IPS DF 6.9 (cell line): ENCODE results near the gene CLIC1.

ENCODE experiments used
- DNase-seq: peaks from one replicate; pipeline ENCODE4 v3.0.0-alpha.2; 2013; ENCODE audit warnings: low read depth, low spot score
- H3K27ac ChIP-seq: one replicate; pipeline ENCODE4 v1.5.1; 2013; ENCODE audit warnings: low read length, control low read depth
- H3K27me3 ChIP-seq: 2 replicates; pipeline ENCODE4 v1.6.1; 2013; ENCODE audit warnings: mild to moderate bottlenecking, low read length; ENCODE audit not compliant: control insufficient read depth, insufficient read depth
- H3K36me3 ChIP-seq: 2 replicates; pipeline ENCODE4 v1.6.1; 2013; ENCODE audit warnings: low read length; ENCODE audit not compliant: control insufficient read depth, insufficient read depth
- H3K4me1 ChIP-seq: 2 replicates; pipeline ENCODE4 v1.6.1; 2013; ENCODE audit warnings: low read length; ENCODE audit not compliant: control insufficient read depth, insufficient read depth
- H3K4me3 ChIP-seq: 2 replicates; pipeline ENCODE4 v1.5.1; 2013; ENCODE audit warnings: mild to moderate bottlenecking, low read length
- H3K9me3 ChIP-seq: 2 replicates; pipeline ENCODE4 v1.6.1; 2013; ENCODE audit warnings: low read length, inconsistent platforms; ENCODE audit not compliant: control insufficient read depth, insufficient read depth
- WGBS: extraction: QIAGEN DNeasy Blood & Tissue Kit; methylation state at CpG from one replicate; pipeline ENCODE4 v1.1.7; 2013; ENCODE audit warnings: mixed read lengths, missing lambda C conversion rate; ENCODE audit not compliant: insufficient read length, insufficient coverage; 5-methylcytosine and 5-hydroxymethylcytosine counted together

Gene CLIC1

GRCh38 chr6:31760790-31761189 is 24.5 kb upstream of the CLIC1 start:
- Histone ChIP-seq H3K36me3 (no peaks in the 10 kb centered on the region; the same call in 1 of the 2 replicates), H3K4me3 (no peak overlapping the region), H3K9me3 (no peaks in the 10 kb centered on the region), H3K27me3 (no peaks in the 10 kb centered on the region), H3K4me1 (peaks cover 3% of the 10 kb centered on the region; the same call in 1 of the 2 replicates), H3K27ac (no peak overlapping the region)
- WGBS: no CpG with 5 or more reads among the region's 5 CpGs
- DNase-seq: no peak

GRCh38 chr6:31758281-31758680 is 22.0 kb upstream of the CLIC1 start:
- H3K4me1 ChIP-seq: peaks cover under 1% of the 10 kb centered on the region; the same call in 1 of the 2 replicates
- H3K36me3 ChIP-seq: no peaks in the 10 kb centered on the region; the same call in 1 of the 2 replicates
- no peaks in the 10 kb centered on the region for H3K27me3 ChIP-seq
- H3K4me3 ChIP-seq: no peak overlapping the region
- H3K9me3 ChIP-seq: no peaks in the 10 kb centered on the region
- H3K27ac ChIP-seq: no peak overlapping the region
- WGBS: no CpG with 5 or more reads among the region's 2 CpGs
- no peak for DNase-seq

GRCh38 chr6:31752739-31753319 is 16.5 kb upstream of the CLIC1 start:
- WGBS: no CpG with 5 or more reads among the region's 8 CpGs
- peaks cover 3% of the 10 kb centered on the region; the same call in 1 of the 2 replicates for H3K36me3 ChIP-seq
- no peaks in the 10 kb centered on the region for H3K9me3 ChIP-seq
- no peaks in the 10 kb centered on the region for H3K27me3 ChIP-seq
- no peak overlapping the region for H3K4me3 ChIP-seq
- no peak for DNase-seq
- no peak overlapping the region for H3K27ac ChIP-seq
- H3K4me1 ChIP-seq: no peaks in the 10 kb centered on the region

- Histone ChIP-seq H3K27ac (no peak overlapping the region), H3K36me3 (peaks cover 9% of the 10 kb centered on the region), H3K9me3 (no peaks in the 10 kb centered on the region), H3K4me3 (no peak overlapping the region), H3K4me1 (no peaks in the 10 kb centered on the region), H3K27me3 (no peaks in the 10 kb centered on the region)
- WGBS: no CpG with 5 or more reads among the region's 7 CpGs
- no peak for DNase-seq
Measured at GRCh38 chr6:31750411-31751022, 14.2 kb upstream of the CLIC1 start.

GRCh38 chr6:31749301-31750036 is 13.1 kb upstream of the CLIC1 start:
- peaks cover 9% of the 10 kb centered on the region for H3K36me3 ChIP-seq
- H3K9me3 ChIP-seq: no peaks in the 10 kb centered on the region
- no peaks in the 10 kb centered on the region for H3K4me1 ChIP-seq
- no peaks in the 10 kb centered on the region for H3K27me3 ChIP-seq
- DNase-seq: no peak
- H3K27ac ChIP-seq: no peak overlapping the region
- WGBS: no CpG with 5 or more reads among the region's 8 CpGs
- no peak overlapping the region for H3K4me3 ChIP-seq

GRCh38 chr6:31744422-31744821 is 8.1 kb upstream of the CLIC1 start:
- H3K9me3 ChIP-seq: no peaks in the 10 kb centered on the region
- WGBS: no CpG with 5 or more reads among the region's 1 CpG
- no peak for DNase-seq
- no peaks in the 10 kb centered on the region for H3K4me1 ChIP-seq
- no peak overlapping the region for H3K27ac ChIP-seq
- H3K4me3 ChIP-seq: no peak overlapping the region
- no peaks in the 10 kb centered on the region for H3K27me3 ChIP-seq
- peaks cover 7% of the 10 kb centered on the region for H3K36me3 ChIP-seq

- no peak for DNase-seq
- Histone ChIP-seq H3K9me3 (no peaks in the 10 kb centered on the region), H3K4me1 (peaks cover 9% of the 10 kb centered on the region; the same call in 1 of the 2 replicates), H3K27ac (no peak overlapping the region), H3K4me3 (no peak overlapping the region), H3K27me3 (no peaks in the 10 kb centered on the region), H3K36me3 (peaks cover 7% of the 10 kb centered on the region)
- WGBS: no CpG with 5 or more reads among the region's 3 CpGs
Measured at GRCh38 chr6:31742894-31743293, 6.6 kb upstream of the CLIC1 start.

- Histone ChIP-seq H3K27me3 (no peaks in the 10 kb centered on the region), H3K4me3 (no peak overlapping the region), H3K27ac (no peak overlapping the region), H3K4me1 (peaks cover 11% of the 10 kb centered on the region; the same call in 1 of the 2 replicates), H3K36me3 (no peaks in the 10 kb centered on the region), H3K9me3 (no peaks in the 10 kb centered on the region)
- no CpG with 5 or more reads among the region's 2 CpGs for WGBS
- DNase-seq: no peak
Measured at GRCh38 chr6:31741815-31742214, 5.5 kb upstream of the CLIC1 start.

- H3K9me3 ChIP-seq: no peaks in the 10 kb centered on the region
- H3K4me3 ChIP-seq: peak overlapping the region; percentile 35; the same call in 1 of the 2 replicates
- no peak overlapping the region for H3K27ac ChIP-seq
- H3K27me3 ChIP-seq: no peaks in the 10 kb centered on the region
- no peaks in the 10 kb centered on the region for H3K36me3 ChIP-seq
- WGBS: no CpG with 5 or more reads among the region's 29 CpGs
- H3K4me1 ChIP-seq: peaks cover 12% of the 10 kb centered on the region; the same call in 1 of the 2 replicates
- DNase-seq: no peak
Measured at GRCh38 chr6:31740397-31741223, 4.3 kb upstream of the CLIC1 start.
